ENCODE data around the gene PCAT7.
"Not testable (repeated sequence)": the region's sequence is repeated elsewhere in the genome, so short reads cannot be mapped to it uniquely, and the experiment has no call there.

PCAT7 gene

GRCh38 chr9:94533601-94534000 is 21.3 kb upstream of the PCAT7 start:
- TF ChIP-seq, protein P1, sequence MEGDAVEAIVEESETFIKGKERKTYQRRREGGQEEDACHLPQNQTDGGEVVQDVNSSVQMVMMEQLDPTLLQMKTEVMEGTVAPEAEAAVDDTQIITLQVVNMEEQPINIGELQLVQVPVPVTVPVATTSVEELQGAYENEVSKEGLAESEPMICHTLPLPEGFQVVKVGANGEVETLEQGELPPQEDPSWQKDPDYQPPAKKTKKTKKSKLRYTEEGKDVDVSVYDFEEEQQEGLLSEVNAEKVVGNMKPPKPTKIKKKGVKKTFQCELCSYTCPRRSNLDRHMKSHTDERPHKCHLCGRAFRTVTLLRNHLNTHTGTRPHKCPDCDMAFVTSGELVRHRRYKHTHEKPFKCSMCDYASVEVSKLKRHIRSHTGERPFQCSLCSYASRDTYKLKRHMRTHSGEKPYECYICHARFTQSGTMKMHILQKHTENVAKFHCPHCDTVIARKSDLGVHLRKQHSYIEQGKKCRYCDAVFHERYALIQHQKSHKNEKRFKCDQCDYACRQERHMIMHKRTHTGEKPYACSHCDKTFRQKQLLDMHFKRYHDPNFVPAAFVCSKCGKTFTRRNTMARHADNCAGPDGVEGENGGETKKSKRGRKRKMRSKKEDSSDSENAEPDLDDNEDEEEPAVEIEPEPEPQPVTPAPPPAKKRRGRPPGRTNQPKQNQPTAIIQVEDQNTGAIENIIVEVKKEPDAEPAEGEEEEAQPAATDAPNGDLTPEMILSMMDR (IDR thresholded peaks at IDR 0.05; ENCODE audit: insufficient read depth, low read length, missing control alignments): no peak
- POLR2A ChIA-PET: no interaction called here
- CTCF ChIA-PET: no interaction called here
- DNase-seq (ENCODE audit: low read depth, low spot score): no peak
- H3K4me3 ChIP-seq (ENCODE audit: low read depth, low read length): no peak overlapping the region

GRCh38 chr9:94534901-94535300 is 20.0 kb upstream of the PCAT7 start:
- TF ChIP-seq, protein P1 (IDR thresholded peaks at IDR 0.05; ENCODE audit: insufficient read depth, low read length, missing control alignments): no peak
- DNase-seq (ENCODE audit: low read depth, low spot score): no peak
- H3K4me3 ChIP-seq (ENCODE audit: low read depth, low read length): no peak overlapping the region
- CTCF ChIA-PET: interaction anchor here (0.7 kb wide), 1 partner anchor 809 kb away, joined by 3 read pairs; no protein-coding TSS in a partner anchor
- POLR2A ChIA-PET: no interaction called here

GRCh38 chr9:94538908-94539307 is 16.0 kb upstream of the PCAT7 start:
- H3K4me3 ChIP-seq (ENCODE audit: low read depth, low read length): no peak overlapping the region
- TF ChIP-seq, protein P1 (IDR thresholded peaks at IDR 0.05; ENCODE audit: insufficient read depth, low read length, missing control alignments): no peak
- ChIA-PET POLR2A (no interaction called here), CTCF (no interaction called here)
- no peak for DNase-seq (ENCODE audit: low read depth, low spot score)

DNA sequence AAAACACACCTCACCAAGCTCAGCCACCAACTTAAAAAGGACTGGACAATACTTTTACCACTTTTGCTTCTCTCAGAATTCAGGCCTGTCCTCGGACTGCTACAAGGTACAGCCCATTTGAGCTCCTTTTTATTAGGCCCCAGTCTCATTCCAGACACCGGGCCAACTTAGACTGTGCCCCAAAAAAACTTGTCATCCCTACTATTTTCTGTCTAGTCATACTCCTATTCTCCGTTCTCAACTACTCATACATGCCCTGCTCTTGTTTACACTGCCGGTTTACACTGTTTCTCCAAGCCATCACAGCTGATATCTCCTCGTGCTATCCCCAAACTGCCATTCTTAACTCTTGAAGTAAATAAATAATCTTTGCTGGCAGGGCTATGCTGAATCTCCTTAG is 10.5 kb upstream of the PCAT7 start:
- POLR2A ChIA-PET; DNase-seq (ENCODE audit: low read depth, low spot score); H3K4me3 ChIP-seq (ENCODE audit: low read depth, low read length); CTCF ChIA-PET: not testable (repeated sequence)

DNA sequence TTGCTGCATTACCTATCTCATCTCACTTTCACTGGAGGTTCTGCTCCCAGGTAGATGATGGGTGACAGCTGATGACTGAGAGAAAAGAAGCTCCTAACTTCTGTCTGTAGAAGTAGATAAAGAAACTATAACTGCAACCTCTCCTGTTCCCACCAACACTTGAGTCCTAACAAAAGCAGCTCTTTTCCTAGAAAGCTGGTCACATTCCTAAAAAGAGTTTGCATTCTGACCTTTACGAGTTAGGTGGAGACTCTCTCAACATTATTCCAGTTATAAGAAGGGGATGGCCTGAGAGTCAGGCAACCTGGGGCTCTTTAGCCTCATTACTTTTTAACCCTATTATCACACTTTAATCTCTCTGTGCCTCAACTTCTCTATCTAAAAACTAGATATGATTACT is 8.9 kb upstream of the PCAT7 start:
- DNase-seq (ENCODE audit: low read depth, low spot score): no peak
- CTCF ChIA-PET: no interaction called here
- no peak overlapping the region for H3K4me3 ChIP-seq (ENCODE audit: low read depth, low read length)
- POLR2A ChIA-PET: no interaction called here
- TF ChIP-seq, protein P1 (IDR thresholded peaks at IDR 0.05; ENCODE audit: insufficient read depth, low read length, missing control alignments): no peak

DNA sequence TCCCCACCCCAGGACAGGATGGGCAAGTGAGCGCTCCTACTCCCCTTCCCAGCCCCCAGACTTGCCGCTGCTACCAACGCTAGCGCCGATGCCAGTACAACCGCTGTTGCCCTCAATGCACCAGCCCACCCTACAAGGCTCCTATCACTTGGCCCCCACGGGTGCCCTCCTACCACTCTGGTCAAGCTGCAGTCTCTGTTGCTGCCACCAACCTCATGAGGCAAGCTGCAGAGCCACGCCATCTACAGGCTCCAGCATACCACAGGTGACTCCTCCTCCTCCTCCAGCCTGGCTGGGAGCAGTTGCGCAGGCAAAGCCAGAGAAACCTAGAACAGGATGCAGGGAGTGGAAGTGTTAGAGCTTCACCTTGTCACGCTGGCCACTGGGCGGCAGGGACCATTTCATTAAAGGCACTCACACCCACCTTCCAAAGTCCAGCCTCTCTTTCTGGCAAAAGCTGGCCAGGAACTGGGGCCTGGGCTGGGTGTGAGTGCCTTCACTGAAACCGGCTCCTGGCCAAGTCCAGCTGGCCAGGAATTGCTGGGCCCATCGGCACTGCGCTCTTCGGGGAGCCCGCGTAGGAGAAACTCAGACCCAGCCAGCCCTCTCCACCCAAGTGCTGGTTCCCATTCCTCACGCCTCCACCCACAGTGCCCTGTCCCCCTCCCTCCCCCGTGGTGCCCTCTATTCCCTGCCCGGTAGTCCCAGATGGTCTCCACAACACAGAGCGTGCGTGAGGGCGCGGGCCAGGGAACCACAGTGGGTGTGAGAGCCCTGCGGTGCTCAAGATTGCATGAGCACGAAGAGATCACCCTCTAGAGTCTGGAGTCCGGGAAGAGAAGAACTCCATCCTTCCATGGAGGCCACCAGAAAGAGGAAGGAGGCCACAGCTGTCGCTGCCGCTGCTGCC is 1.6 kb upstream of the PCAT7 start:
- H3K4me3 ChIP-seq (ENCODE audit: low read depth, low read length): no peak overlapping the region
- CTCF ChIA-PET: interaction anchor here (2.0 kb wide), 1 partner anchor 615 kb away, joined by 6 read pairs; no protein-coding TSS in a partner anchor
- POLR2A ChIA-PET: no interaction called here
- no peak for DNase-seq (ENCODE audit: low read depth, low spot score)
- TF ChIP-seq, protein P1 (IDR thresholded peaks at IDR 0.05; ENCODE audit: insufficient read depth, low read length, missing control alignments): no peak

DNA sequence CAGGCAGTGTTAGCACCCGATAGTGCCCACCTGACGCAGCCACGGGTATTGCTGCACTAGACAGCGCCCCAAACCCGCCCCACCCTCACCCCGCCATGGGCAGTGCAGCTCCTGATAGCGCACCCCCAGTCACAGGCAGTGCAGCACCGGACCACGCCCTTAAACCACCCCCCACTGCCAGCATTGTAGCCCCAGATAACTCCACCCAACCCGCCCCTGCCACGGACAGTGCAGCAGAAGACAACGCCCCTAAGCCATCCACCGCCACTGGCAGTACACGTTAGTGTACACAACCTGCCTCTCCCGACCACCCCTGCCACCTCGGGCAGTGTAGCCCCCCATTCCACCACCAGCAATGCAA is 825 bp upstream of the PCAT7 start:
- ChIA-PET POLR2A (no interaction called here), CTCF (interaction anchor here (1.1 to 2.0 kb wide), 4 partner anchors 50 to 1663 kb away, joined by 3 to 6 read pairs (median 4); no protein-coding TSS in a partner anchor)
- no peak overlapping the region for H3K4me3 ChIP-seq (ENCODE audit: low read depth, low read length)
- DNase-seq (ENCODE audit: low read depth, low spot score): no peak
- TF ChIP-seq, protein P1 (IDR thresholded peaks at IDR 0.05; ENCODE audit: insufficient read depth, low read length, missing control alignments): no peak

All from AG04449 (cell line).